LHCN-M2 (cell line): ENCODE measurements around the gene KIRREL2. TPM values are rescaled to one million over a fixed set of nuclear protein-coding genes. Genes with fewer than 3 reads are reported as not detected.
"Not testable (repeated sequence)": the region's sequence is repeated elsewhere in the genome, so short reads cannot be mapped to it uniquely, and the experiment has no call there.

ENCODE experiments used
- DNase-seq: peaks from one replicate; pipeline ENCODE4 v3.0.0-alpha.2; 2012; ENCODE audit warnings: low read depth
- total RNA-seq: library from RNA; depleted of rRNA; stranded (reverse); fragments of >200 nt; gene quantifications from 2 replicates; pipeline ENCODE4 v1.2.3, GENCODE V29; 2014

KIRREL2 gene
- total RNA-seq, 1 experiment from 2014 or later, result not detected

DNA sequence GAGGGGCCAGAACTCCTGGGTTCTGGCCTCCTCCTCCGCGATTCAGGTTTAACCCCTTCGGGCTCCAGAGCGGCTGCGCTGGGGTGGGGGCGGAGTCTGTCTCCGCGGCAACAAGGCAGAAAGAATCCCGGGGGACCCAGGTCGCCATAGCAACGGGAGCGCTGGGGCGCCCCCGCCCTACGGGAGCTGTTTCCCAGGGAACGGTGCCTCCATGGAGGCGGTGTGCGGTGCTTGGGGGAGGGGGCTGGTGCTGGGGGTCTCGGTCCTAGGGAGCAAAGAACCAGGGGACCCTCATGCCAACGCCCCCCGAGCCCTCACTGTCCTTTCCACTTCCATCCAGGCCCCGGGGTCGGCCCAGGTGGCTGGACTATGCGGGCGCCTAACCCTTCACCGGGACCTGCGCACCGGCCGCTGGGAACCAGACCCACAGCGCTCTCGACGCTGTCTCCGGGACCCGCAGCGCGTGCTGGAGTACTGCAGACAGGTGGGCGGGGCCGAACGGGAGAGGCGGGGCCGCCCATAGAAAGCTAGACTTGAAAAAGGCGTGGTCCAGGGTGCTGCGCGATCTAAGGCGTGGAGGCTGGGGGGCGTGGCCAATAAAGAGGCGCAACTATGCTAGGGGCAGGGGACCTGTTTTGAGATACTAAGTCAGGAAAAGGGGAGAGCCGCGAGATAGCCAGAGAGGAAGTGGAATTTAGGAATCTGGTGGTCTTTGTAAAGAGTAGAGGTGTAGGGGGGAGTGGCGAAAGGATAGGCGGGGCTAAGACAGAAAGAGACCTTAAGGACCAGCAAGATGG lies 12.8 kb downstream of the KIRREL2 start:
- DNase-seq, result peak; percentile 53

DNA sequence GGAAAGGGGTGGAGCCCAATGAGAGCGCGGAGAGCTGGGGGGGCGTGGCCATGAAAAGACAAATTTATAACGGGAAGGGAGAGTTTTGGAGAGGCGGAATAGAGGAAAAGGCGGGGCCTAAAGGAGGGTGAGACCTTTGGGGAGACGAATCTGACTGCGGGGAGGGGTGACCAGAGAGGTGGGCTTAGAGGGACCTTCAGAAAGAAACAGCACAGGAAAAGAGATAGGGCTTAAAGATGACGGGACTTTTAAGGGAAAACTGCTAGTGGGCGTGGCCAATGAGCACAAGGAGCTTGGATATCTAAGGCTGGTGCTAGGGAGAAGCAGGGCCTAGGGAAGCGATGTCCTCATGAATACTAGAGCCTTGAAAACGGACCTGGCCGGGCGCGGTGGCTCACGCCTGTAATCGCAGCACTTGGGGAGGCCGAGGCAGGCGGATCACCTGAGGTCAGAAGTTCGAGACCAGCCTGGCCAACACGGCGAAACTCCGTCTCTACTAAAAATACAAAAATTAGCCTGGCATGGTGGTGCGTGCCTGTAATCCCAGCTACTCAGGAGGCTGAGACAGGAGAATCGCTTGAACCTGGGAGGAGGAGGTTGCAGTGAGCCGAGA lies 13.5 kb downstream of the KIRREL2 start:
- DNase-seq, result not testable (repeated sequence)

DNA sequence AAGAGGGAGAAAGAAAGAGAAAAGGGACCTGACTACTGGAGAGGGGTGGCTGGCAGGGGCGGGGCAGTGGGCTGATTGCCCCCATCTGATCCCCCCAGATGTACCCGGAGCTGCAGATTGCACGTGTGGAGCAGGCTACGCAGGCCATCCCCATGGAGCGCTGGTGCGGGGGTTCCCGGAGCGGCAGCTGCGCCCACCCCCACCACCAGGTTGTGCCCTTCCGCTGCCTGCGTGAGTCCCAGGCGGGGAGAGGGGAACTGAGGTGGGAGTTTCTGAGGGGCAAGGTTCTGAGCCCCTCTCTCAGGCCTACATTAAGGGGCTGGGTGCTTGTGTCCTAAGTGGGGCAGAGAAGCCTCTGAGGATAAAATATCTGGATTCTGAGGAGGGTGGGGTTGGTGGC lies 14.1 kb downstream of the KIRREL2 start:
- no peak for DNase-seq

DNA sequence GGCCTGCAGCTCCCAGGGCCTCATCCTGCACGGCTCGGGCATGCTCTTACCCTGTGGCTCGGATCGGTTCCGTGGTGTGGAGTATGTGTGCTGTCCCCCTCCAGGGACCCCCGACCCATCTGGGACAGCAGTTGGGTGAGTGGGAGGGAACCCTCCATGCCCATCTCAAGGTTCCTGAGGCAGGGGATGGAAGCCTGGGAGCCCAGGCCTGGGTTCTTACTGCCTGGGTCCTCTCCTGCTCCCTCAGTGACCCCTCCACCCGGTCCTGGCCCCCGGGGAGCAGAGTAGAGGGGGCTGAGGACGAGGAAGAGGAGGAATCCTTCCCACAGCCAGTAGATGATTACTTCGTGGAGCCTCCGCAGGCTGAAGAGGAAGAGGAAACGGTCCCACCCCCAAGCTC lies 14.9 kb downstream of the KIRREL2 start:
- no peak for DNase-seq

DNA sequence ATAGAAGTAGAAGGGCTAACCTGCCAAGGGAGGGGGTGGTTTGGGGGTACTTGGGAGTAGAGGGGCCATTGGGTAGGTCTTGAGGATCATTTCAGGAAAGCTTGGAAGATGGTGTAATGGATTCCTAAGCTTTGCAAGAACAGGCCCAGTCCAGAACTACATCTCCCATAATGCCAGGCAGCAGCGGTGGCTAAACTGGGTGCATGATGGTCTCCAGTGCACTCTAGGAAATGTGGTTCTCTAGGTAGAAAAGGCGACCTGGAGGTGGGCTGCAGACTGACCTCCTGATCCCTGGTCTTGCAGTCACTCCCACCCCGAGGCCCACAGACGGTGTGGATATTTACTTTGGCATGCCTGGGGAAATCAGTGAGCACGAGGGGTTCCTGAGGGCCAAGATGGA lies 15.5 kb downstream of the KIRREL2 start:
- DNase-seq, result no peak

DNA sequence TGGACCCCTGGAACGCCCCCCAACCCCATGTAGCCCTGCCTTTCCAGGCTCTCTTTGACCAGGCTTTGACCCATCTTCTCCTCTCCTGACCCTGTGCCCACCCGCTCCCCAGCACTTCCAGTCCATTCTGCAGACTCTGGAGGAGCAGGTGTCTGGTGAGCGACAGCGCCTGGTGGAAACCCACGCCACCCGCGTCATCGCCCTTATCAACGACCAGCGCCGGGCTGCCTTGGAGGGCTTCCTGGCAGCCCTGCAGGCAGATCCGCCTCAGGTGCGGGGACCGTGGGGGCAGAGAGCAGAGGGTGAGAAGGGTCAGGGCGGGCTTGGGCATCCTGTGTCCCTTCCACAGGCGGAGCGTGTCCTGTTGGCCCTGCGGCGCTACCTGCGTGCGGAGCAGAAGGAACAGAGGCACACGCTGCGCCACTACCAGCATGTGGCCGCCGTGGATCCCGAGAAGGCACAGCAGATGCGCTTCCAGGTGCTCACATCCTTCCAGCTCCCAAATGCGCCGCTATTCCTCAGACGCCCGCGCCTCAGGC lies 17.8 kb downstream of the KIRREL2 start:
- DNase-seq, result no peak

DNA sequence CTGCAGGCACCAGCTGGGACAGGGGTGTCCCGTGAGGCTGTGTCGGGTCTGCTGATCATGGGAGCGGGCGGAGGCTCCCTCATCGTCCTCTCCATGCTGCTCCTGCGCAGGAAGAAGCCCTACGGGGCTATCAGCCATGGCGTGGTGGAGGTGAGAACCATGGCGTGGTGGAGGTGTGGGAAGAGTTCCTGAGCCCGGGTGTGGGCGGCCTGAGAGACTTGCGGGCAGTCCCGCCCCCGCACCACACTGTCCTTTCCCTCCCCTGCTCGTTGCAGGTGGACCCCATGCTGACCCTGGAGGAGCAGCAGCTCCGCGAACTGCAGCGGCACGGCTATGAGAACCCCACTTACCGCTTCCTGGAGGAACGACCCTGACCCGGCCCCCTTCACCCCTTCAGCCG lies 22.4 kb downstream of the KIRREL2 start:
- no peak for DNase-seq

DNA sequence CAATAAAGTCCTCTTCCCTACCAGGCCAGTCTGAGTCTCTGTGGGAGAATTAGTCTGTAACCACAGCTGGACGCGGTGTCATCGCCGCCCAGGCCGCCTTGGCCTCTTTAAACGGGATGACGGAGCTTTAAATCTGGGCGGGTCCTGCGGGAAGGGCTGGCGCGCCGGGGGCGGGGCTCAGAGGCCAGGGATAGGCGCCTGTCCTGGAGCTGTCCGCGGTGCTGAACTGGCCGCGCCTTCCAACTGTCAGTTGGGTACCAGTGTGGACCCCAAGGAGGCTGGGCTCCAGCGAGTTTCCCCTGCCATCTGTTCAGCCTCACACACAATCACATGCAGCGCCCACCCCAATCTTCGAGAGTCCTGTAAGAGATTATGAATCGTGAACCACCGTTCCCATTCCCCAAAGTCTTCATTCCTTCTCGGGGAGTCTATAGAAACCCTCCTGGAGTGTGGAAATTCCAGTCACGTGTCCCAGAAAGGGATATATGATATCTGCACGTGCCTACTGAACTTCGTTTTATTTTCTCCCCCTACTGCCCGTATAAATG lies 23.1 kb downstream of the KIRREL2 start:
- peak; percentile 90 for DNase-seq

DNA sequence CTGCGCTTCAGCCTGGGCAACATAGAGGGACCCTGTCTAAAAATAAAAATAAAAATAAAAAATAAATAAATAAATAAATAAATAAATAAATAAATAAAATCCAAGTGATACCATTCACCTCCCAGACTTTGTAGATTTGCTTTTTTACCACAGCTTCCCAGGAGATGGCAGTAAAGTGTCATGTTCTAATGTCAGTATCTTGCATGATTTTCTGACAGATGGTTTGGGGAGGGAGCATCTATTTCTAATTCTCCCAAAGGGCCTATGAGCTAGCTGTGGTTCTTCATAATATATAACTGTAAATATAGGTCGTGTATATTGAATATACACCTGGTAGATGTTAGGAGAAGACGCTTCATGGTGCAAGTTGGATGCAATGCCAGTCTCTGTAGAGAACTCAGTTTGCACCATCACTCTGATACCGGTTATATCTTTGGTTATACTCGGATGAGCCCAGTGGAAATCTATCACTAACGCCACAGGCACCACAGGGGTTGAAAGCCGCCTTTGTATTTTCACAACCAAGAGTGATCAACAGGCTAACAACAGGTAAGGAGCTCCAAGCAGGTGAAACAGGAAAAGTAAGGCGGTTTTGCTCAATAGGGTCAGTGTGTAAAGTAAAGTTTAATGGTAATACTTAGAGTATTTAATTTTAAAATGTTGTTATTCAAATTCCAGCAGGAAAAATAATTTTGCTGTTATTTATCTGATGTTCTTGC lies 25.6 kb downstream of the KIRREL2 start:
- DNase-seq, result peak; percentile 83

DNA sequence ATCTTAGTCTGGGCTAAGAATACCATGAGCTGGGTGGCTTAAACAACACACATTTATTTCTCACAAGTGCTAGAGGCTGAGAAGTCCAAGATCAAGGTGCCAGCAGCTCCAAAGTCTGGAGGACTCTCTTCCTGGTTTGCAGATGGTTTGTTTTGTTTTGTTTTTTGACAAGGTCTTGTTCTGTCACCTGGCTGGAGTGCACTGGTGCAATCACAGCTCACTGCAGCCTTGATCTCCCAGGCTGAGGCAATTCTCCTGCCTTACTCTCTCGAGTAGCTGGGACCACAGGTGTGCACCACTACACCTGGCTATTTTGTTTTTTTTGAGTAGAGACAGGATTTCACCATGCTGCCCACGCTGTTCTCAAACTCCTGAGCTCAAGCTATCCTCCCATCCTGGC lies 27.2 kb downstream of the KIRREL2 start:
- no peak for DNase-seq

DNA sequence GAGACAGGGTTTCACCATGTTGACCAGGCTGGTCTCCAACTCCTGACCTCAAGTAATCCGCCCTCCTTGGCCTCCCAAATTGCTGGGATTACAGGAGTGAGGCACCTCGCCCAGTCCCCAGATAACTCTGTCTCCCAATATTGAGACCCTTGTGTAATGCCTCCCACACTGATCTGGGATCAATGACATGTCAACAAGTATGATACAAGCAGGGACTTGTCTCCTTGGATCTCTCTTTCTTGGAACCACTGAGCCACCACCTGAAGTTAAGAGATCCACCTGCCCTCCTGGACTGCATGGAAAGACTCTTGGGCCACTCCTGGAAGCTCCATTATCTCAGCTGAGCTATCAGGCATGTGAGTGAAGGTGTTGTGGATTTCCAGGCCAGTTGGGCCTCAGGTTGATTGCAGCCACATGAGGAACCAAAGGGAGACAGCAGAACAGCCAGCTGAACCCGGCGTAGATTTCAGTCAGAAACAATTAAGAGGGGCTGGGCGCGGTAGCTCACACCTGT lies 28.6 kb downstream of the KIRREL2 start:
- no peak for DNase-seq

DNA sequence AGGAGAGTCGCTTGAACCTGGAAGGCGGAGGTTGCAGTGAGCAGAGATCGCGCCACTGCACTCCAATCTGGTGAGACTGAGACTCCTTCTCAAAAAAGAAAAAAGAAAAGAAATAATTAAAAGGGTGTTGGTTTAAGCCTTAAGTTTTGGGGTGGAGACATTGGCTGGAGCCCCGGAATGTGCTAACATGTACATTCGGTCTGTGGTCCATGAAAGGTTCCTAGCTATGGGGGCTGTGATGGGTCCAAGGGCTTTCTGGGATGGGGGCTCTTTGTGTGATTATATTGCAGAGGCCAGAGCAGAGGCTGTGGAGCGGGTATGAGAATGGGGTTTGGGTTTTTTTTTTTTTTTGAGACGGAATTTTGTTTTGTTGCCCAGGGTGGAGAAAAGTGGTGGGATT lies 29.2 kb downstream of the KIRREL2 start:
- no peak for DNase-seq

DNA sequence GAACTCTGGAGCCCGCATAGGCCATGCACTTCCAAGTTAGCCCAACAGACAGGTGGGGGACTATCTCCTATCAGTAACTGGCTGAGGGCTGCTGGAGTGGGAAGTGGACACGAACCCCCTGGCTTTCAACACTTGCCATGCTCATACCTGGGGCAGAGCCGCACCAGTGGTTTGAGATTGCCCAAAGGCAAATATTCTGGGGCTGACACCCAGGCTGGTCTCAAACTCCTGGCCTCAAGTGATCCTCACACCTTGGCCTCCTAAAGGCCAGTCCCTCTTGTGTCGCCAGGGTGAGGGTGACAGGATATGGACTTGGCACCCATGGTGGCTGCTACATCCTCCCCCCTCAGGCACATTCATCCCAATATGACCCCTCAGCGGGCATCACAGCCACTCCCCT lies 30.5 kb downstream of the KIRREL2 start:
- no peak for DNase-seq

DNA sequence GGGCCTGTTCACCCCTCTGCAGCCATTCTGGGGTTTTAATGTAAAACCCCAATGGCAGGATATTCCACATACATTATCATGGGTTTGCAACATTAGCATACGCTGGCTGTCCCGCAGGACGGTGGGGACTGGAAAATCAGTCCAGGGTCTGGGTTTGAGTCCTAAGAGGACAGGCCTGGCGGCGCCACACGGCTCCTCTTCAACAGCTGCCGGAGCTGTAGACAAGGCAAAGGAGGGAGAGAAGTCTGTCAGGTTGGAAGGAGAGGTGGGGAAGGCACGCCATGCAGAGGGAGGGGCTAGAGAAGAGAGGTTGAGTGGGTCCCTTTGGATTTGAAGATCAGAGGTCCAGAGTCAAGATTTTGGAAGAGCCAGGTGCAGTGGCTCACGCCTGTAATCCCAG lies 31.7 kb downstream of the KIRREL2 start:
- no peak for DNase-seq

DNA sequence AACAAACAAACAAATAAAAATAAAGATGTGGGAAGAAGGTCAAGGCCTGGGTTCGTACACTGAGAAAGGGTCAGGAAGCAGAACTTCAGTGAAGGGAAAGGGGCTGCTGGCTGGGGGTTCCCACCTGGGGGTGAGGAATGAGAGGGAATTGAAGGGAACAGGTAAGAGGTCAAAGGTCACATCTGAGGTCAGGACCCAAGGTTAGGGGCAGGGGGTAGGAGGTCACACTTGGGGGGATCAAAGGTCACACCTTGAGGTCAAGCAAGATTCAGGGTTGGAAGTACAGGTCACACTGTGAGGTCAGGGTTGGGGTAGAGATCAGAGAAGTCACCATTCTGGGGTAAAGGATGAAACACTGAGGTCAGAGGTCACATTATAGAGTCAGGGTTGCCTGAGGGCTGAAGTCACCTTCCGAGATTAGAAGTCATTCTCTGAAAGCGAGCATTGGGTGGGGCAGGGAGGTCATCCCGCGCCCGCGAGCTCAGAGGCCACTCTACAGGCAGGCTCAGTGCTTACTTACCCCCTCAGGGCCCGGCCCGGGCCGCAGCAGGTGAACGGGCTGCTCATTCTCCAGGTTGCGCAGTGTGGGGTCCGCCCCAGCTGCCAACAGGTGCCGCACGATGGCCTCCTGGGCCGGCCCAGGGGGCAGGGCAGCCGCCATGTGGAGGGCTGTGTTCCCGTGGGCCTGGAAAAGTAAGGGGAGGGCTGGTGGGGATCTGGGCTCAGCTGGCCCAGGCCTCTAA lies 32.8 kb downstream of the KIRREL2 start:
- no peak for DNase-seq

DNA sequence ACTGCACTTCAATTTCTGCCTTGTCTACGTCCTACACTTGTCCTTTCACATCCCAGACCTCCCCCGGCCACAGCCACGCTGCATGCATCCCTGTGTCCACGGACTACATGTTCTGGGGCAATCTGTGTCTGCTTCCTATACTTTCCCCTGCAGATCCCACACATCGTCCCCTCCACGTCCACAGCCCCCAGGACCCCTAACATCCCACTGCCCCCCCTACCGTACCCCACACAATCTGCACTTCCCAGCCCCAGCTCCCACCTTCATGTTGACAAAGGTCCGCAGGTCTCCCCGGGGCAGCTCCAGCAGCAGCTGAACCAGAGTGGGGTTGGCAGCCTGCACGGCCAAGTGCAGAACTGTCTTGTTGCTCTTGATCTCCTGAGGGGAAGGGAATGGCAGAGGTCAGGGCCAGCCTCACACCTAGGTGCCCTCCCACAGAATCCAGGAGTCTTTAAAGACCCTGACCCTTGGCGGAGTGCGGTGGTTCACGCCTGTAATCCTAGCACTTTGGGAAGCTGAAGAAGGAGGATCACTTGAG lies 33.5 kb downstream of the KIRREL2 start:
- no peak for DNase-seq

DNA sequence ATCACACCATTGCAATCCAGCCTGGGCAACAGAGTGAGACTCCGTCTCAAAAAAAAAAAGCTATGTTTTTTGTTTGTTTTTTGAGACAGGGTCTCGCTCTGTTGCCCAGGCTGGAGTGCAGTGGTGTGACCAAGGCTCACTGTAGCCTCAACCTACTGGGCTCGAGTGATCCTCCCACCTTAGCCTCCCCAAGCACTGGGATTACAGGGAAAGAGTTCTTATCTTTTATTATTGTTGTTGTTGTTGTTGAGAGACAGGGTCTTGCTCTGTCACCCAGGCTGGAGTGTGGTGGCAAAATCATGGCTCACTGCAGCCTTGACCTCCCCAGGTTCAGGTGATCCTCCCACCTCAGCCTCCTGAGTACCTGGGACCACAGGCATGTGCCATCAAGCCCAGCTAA lies 35.1 kb downstream of the KIRREL2 start:
- DNase-seq, result not testable (repeated sequence)

DNA sequence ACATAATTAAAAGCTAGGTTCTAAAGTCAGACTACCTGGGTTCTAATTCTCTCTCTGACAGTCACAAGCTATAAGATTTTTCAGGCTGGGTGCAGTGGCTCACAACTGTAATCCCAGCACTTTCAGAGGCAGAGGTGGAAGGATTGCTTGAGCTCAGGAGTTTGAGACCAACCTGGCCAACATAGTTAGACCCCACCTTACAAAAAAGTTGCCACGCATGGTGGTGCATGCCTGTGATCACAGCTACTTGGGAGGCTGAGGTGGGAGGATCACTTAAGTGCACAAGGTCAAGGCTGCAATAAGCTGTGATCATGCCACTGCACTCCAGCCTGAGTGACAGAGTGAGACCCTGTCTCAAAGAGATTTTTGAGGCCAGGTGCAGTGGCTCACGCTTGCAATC lies 37.6 kb downstream of the KIRREL2 start:
- no peak for DNase-seq

DNA sequence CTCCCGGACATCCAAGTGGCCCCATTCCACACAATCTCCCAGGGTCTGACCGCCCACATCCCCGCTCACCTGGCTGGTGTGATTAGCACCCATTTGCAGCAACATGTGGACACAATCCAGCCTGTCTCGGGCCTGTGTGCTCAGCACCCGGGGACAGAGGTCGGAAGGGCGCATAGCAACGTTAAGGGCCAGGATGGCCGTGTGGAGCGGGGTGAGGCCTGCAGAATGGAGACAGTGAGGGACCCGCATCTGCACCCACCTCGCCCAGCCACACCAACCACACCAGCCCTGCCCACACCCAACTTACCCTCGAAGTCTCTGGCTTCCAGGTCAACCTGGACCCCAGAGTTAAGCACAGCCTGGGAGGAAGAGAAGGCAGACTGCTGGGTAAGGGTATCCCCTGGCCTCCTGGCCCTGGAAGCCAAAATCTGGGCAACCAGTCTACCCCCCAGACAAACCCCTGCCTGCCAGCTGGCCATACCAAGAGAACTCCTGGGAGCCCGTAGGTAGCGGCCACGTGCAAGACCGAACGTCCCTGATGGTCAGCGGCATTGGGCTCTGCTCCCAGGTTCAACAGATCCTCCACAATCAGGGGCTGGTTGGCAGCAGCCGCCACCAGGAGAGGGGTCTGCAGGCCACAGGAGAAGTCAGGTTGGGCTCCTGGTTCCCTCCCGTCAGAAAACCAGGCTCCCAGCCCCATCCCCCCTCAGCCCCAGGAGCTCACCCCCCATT lies 39.4 kb downstream of the KIRREL2 start:
- no peak for DNase-seq

DNA sequence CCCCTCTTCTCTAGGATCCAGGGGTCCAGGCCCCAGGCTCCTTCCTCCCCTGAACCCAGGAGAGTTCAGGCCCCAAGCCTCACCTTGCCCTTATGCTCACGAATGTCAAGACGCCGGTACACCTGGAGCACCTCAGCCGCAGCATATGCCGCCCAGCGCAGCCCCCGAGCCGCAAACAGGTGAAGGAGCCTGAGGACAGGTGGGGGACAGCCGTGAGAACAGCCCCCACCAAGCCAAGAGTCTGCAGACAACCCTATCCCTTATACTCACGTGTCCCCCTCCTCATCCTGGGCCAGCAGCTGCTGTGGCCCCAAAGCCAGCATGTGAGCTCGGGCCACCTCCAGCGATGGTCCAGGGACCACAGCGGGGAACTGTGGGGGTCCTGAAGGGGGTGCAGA lies 39.9 kb downstream of the KIRREL2 start:
- no peak for DNase-seq
